Neural progenitor cell (in vitro differentiated cells): ENCODE data around the gene PGRMC2.

Experiments
- CTCF ChIP-seq: fragments of 200-600 bp; sonication (generic); IDR thresholded peaks from 2 replicates; pipeline ENCODE4 v1.5.1; 2017; ENCODE audit warnings: antibody characterized with exemption, mild to moderate bottlenecking
- EZH2 ChIP-seq: fragments of 200-600 bp; sonication (generic); IDR thresholded peaks from 2 replicates; pipeline ENCODE4 v1.6.1; 2017; ENCODE audit warnings: antibody characterized with exemption, mild to moderate bottlenecking, moderate library complexity

- TF ChIP-seq CTCF (no peak), EZH2 (no peak)
Measured at GRCh38 chr4:128328106-128328505, 40.5 kb upstream of the PGRMC2 start.
